ENCODE data around the gene MARCHF9.

Gene MARCHF9

DNA sequence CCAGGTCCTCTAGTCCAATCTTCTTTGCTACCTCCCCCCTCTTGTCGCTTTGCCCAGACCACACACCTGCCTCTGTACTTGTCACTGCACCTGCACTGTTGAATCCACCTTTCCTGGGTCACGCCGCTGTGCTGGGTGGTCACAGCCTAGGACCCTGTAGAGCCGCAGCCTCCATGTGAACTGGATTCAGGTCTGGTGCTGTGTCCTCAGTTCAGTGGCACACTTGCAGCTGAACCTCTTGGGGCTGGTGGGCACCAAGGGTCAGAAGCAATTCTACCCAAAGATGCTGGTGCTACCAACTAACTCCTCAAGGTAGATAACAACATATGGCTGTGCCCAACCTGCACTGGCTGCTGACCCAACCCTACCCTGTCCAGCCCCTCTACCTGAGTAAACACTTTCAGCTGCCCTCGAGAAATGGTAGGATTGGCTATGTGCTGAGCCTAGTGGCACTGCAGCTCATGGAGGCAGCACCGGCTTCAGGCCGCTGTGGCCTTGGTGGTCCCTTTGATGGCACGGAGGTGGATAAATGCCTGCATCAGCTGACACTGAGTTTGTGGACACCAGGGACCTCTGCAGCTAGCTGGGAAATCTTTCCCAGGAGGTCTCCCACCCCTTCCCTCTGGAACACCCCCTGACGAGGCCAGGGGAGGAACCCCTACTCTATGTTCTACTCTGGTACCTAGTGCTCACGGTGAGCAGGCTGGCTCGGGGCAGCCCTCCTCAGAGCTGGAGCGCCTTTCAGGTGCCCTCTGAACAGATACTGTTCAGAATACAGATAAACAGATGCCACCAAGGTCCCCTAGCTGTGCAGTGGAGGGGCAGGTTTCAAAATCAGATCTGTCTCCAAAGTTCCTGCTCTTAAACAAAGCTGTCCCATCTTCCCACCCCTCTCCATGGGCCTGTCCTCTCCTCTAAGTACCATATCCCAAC lies 30.6 kb upstream of the MARCHF9 start:
- DNase-seq (ENCODE audit: low read depth in 2 of 2): no peak

DNA sequence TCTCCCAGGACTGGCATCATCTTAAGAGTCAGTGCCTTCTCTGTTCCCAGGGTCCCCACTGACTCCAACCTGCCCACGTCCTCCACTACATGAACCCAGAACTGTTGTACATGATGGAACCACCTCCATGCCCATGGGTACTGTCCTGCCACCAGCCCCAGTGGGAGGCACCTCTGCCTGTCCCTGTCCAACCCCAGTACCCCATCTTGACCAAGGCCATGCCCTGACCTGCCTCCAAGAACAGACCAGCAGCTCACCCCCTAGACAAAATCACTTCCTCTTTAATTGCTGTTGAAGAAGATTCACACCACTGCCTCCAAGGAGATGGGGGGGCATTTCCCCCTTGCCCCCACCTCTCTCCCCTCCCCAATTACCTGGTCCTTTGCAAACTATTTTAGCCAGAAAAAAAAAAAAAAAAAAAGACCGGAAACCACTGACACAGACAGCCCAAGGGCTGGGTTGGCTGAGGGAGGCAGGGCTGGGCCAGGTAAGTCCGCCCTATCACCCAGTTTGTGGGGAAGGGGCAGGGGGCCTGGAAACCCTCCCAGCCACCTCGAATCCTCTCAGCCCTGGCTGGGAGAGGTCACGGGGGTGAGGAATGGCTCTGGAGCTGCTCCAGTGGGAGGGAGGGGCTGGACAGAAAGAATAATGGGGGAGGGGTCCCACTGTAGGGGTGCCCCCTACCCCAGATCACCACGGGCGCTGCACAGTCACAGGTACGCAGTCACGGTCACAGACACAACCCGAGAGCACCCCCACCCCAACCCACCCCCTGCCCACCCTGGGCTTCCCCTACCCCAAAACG lies 29.8 kb upstream of the MARCHF9 start:
- DNase-seq (ENCODE audit: low read depth in 2 of 2): no peak

DNA sequence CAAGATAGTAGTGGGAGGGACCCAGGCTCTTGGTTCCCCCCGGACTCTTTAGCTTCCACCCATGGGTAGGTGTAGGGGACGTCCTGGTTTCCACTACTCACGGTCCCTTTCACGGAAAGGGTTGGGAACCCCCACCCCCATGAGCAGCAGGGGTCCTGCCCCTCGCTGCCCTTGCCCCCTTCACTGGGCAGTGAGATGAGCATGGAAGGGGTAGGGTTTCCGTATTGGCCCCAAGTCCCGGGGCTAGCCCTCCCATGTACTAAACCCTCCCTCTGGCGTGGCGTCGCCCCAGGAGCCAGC lies 29.1 kb upstream of the MARCHF9 start:
- DNase-seq (ENCODE audit: low read depth in 2 of 2): no peak

DNA sequence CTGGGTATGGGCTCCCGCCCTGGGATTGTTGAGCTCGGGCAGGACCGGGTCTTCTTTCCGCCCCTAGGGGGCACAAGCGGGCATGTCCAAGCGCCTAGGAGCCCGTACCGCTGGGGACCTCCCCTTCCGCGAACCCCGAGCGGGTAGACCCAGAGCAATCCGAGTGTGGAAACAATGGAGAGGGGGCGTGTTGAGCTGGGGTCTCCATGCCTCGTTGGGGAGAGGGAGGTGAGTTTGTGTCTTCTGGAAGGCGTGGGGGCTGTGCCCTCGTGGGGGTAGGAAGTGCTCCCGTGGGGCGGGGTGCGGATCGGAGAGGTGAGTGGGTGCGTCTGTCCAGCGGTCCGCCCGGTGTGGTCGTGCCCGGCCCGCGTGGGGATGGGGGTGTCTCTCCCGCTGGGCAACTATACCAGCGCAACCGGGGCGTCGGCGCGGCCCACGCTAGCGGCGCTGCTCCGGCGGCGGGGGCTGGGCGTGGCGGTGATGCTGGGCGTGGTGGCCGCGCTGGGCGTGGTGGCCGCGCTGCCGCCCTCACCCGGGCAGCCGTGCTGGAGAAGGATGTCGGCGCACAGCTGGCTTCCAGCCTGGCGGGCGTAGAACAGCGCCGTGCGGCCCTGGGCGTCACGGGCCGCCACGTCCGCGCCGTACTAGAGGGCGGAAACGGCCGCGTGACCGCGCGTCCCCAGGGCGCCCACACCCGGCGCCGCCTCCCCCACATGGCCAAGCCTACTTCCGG lies 28.6 kb upstream of the MARCHF9 start:
- DNase-seq (ENCODE audit: low read depth in 2 of 2): no peak

DNA sequence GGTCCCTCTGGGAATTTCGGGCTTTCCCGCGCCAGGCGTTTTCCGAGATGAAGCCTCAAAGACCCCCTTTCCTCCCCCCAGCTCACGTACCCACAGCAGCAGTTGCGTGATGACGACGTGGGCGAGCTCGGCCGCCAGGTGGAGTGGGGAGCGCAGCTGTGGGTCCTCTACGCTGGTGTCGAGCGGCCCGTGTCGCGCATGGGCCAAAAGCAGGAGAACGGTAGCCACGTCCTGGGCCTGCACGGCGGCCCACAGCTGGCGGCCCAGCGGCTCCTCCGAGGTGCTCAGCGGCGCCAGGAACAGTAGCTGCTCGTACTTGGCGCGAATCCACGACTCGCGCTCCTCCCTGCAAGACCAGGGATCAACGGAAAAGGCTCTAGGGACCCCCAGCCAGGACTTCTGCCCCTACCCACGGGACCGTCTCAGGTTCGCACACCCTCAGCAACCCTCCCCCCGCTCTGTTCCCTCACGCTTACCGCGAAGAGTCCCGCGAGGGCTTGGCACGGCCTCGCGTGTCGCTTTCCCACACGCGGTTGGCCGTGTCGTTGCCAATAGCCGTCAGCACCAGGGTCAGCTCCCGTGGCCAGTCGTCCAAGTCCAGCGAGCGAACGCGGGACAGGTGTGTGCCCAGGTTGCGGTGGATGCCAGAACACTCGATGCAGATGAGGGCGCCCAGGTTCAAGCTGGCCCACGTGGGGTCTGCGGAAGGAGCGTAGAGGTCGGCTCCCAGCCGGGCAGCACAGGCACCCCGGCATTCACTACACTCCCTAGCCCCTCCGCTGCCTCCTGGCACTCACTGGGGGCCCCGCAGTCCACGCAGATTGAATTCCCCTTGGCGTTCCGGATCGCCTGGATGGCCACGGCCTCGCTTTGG lies 27.8 kb upstream of the MARCHF9 start:
- no peak for DNase-seq (ENCODE audit: low read depth in 2 of 2)

DNA sequence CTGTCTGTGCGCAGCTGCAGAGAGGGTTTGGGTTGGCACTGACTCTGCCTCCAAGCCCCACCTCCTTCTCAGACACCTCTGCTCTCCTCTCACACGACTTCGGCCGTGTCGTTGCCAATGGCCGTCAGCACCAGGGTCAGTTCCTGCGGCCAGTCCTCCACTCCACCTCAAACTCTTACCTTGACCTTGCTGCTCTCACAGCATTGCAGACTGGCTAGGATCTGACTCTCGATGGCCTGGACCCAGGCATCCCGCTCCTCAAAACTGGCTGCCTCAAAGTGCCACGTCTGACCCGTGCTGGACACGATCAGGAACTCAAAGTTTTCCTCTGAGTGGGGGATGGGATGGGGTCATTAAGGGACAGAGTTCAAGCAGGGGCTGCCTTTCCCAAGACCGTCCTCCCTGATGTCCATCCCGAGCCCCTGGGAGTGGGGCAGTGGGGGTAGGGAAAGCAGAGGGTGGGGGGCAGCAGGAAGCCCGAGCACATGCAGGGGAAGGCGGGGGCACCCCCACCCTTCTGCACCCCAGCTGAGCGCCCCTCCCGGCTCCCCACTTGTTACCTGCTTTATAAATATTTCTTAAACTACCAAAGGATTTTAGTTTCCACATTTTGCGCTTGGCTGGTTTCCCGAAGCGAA lies 27.0 kb upstream of the MARCHF9 start:
- no peak for DNase-seq (ENCODE audit: low read depth in 2 of 2)

DNA sequence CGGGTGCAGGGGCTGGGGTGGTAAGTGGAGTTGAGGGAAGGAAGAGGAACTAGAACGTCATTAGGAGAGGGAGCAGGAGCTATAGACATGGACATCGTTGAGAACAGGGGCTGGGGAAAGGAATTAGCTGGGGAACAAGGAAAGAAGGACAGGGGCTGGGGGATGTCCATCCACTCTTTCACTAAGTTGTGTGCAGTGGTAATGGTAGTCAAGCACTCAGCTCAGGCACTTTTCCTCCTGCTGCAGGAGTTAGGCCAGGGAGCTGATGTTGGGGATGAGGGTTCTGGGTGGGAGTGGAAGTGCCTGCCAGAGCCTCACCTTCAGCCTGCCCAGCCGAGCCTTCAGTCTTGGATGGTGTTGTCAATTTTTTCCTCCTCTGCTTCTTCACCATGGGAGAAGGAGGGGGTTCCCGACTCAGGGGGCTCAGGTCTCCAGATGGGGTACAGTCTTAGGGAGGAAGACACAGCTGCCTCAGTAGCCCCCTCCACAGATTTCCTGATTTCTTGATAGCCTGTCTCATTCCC lies 25.5 kb upstream of the MARCHF9 start:
- DNase-seq (ENCODE audit: low read depth in 2 of 2): no peak

DNA sequence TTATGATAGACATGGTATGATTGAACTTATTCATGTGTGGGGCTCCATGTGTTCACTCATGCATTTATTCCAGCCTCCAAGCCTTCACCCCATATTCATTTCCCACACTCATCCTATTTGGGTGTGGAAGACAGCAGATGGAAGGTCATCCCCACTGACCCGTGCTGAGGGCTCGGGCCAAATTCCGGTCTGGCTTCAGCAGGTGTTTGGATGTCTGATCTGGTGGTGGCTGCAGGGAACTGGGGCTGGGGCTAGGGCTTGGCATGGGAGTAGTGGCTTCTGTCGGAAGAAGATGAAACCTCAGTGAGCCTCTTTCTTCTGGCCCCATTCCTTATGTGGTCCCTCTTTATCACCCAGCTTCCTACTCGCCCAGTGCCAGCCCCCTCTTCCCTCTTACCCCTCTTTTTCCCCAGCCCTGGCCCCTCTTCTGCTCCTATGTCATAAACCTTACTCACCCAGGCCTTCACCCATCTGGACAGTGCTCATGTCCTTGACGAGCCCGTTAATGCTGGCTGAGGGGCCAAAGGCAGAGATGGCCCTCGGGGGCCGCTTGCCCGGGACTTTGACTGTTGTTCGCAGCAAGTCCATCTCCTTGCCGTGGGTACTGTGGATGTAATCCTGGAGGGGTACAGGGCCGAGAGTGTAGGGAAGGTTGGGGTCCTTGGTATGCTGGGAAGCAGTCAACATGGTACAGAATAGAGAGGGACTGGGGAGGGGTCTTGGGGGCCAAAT lies 24.4 kb upstream of the MARCHF9 start:
- DNase-seq (ENCODE audit: low read depth in 2 of 2): no peak

DNA sequence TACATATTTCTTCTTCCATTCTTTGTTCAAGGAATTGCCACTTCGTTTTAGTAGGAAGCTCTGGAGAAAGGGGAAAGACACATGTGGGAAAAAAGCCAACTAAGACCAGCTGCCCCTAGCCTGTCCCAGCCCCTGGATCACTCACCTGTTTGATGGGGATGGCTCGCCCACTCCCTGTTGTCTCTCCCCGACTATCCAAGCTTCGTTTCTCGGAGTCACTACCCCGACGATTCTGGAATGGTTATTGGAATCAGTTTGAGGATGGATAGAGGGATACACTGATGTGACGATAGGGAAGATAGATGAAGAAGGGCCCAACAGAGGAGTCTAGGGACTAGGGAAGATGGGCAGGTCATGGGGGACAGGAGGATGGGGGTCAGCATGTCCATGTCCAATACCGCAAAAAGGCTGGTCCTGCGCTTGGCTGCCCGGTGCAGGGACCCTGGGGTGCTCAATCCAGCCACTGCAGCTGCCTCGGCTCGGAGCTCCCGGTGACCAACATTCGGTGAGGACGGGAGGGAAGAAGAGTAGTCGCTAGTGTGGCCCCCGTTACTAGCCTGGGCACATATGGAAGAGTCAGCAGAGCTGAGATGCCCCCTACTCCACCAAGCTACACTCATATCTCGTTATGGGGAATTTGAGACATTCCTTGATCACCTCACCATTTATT lies 23.4 kb upstream of the MARCHF9 start:
- DNase-seq (ENCODE audit: low read depth in 2 of 2): no peak

DNA sequence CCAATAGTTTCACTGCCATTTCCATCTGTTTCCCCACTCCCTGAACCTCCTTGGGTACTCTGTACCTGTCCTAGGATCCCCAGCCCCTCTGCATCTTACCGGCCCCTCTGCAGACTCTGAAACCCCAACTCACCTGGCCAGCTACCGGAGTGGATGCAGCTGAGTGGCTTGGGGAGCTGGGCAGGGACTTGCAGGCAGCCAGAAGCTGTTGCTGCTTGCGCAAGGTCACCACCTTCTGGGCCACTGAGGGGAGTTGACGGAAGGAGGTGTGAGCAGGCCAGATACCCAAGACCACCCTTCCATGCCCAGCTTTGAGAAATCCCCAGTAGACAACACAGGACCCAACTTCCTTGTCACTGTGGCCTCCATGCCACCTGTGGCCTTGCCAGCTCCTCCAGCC lies 22.6 kb upstream of the MARCHF9 start:
- no peak for DNase-seq (ENCODE audit: low read depth in 2 of 2)

DNA sequence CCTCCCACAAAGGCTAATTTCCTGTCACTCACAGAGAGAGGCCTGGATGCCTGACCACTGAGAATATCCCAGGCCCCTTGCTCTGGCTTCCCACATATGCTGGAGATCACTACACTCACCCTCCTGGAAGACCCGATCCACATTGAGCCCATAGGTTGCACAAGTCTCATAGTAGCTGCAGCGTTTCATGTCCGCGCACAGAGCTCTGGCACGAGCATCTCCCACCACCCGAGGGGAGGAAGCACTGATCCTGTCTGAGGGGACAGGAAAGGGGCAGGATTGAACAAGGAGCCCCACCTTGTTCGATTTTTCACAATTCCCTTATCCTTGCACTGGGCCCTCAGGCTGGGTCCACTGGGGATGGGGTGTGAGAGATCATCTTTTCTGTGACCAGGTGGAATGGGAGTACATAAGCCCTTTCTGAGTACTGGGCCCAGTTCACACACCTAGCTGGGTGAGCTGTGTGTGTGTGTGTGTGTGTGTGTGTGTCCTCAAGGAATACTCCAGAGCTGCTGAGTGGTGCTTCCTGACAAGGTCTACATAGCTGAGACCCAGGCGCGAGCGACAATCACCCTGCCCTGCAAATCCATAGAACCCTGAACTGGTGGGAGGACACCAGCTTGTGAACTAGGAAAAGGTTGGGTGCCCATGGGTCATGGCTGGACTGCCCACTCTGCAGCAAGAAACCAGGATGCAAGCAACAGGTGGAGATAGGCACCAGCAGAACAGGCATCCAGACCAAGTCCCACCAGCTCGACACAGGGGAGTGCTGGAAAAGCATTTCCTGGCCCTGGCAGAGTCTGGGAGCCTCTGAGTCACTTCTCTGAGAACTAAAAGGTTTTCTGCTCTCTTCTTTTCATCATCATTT lies 21.9 kb upstream of the MARCHF9 start:
- DNase-seq (ENCODE audit: low read depth in 2 of 2): no peak

DNA sequence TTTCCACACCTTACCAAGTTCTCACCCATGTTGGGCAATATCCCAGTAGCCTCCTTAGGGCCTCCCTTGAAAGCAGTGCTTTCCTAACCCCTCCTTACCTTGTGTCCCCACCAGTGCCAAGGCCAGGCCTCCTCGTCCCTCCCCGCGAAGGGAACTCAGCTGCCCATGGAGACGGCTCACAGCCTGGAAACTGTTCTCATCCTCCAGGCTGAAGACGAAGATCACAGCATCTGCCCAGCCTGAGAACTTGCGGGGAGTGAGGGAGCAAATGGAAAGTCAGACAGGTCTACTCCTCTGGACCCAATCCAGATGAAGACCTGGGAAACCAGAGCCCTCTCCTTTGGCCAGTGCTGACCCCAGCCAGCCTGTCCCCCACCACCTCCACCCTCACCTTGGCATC lies 21.0 kb upstream of the MARCHF9 start:
- DNase-seq (ENCODE audit: low read depth in 2 of 2): no peak

DNA sequence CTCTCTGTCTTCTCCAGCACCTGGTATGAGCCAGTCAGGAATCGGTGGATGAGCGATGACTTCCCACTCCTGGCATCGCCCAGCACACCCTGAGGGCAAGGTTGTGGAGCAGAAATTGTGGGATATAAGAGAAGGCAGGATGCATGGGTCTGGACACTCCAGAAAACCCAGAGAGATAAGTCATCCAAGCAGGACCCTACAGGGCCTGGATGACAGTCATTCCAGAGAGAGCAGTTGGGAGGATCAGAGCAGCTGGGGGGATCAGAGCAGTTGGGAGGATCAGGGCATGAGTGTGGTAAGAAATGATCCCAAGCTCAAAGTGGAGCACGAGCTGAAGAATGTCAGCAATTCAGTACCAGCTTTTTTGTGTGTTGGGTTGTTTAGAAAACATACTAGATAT lies 20.3 kb upstream of the MARCHF9 start:
- no peak for DNase-seq (ENCODE audit: low read depth in 2 of 2)

DNA sequence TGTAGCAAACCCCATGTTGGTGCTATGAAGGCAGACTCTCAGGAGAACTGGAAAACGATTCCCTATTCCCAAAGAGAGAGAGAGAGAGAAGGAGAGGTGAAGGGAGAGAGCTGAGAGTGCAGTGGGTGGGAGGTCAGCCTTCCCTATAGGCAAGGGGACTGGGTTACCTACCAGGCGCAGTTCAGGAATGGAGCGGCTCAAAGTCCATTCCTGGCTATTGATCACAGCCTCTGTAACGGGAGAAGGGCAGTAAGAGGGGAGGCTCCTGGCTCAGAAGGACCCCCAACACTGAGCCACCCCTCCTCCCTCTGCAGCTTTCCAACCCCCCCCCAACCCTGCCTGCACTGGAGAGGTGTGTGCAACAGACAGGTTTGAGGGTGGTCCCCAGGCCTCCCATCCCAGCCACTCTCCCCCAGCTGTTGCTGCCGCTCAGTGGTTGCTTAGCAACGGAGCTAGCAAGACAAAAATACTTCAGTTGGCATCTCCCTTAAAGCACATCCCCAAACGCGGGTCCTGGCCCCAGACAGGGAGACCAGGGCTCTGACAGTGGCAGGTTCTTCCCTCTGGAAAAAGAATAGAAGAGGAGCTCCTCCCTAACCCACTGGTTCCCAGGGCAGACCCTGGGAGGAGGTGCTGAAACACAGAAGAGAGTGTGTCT lies 19.6 kb upstream of the MARCHF9 start:
- DNase-seq (ENCODE audit: low read depth in 2 of 2): no peak

DNA sequence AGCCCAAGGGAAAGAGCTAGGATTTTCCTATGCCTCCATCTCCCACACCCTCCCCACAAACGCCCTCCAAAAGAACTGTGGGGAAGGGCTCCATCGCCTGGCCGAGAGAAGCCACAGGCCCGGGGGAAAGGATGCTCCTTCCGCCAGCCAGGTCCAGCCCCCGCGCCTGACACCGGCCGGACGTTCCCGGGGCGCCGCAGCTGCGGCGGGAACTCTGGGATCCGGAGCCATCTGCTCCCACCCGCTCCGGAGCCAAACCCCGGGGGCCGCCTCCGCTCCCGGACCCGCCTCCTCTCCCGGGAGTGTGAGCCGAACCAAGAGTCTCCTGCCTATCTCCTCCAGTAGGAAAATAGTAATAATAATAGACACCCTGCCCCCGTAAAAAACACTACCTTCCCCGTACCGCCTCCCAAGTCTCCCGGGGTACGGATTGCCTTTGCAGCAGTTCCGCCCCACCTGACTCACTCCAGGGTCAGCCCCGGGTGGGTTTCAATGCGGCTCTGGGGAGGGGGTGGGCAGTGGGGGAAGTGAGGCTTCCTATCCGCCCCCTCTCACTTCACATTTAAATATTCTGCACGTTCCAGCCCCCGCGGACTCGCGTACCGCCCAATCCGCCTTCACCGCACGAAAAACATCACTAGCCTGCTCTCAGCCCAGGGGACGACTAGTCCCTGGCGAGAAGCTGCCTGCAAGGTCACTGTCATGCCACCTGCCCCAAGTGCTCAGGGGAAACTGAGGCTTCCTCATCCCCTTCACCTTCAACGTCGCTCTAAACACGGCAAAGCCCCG lies 18.8 kb upstream of the MARCHF9 start:
- DNase-seq (ENCODE audit: low read depth in 2 of 2): no peak

DNA sequence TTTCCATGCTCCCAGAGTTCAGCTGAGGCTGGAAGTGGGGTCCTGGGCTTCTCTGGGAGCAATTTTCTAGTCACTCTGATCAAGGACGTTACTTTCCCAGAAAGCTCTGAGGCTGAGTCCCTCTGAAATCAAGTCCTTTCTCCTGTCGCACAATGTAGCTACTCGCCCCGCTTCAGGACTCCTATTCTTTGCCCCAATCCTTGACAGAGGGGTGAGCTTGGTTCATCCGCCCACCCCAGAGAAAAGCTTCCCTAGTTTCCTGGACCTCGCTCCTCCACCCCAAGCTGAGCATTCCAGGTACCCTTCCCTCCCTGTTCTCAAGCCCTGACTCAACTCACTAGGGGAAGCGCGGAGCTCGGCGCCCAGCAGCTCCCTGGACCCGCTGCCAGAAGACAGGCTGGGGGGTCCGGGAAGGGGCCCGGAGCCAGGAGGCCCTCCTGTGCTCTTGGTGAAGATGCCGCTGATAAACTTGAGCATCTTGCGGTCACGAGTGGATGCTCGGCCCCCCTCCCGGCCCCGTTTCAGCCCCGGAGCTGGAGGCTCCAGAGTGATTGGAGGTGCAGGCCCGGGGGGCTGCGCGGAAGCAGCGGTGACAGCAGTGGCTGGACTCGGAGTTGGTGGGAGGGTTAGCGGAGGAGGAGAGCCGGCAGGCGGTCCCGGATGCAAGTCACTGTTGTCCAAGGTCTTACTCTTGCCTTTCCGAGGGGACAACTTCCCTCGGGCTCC lies 18.0 kb upstream of the MARCHF9 start:
- DNase-seq (ENCODE audit: low read depth in 2 of 2): no peak

All from stimulated activated CD8-positive, alpha-beta memory T cell treated with anti-CD3 and anti-CD28 coated beads, Interleukin-7, amount 100 ng/mL, for 4 hours (primary cell).